ENCODE results near the gene STX1A.

DNA sequence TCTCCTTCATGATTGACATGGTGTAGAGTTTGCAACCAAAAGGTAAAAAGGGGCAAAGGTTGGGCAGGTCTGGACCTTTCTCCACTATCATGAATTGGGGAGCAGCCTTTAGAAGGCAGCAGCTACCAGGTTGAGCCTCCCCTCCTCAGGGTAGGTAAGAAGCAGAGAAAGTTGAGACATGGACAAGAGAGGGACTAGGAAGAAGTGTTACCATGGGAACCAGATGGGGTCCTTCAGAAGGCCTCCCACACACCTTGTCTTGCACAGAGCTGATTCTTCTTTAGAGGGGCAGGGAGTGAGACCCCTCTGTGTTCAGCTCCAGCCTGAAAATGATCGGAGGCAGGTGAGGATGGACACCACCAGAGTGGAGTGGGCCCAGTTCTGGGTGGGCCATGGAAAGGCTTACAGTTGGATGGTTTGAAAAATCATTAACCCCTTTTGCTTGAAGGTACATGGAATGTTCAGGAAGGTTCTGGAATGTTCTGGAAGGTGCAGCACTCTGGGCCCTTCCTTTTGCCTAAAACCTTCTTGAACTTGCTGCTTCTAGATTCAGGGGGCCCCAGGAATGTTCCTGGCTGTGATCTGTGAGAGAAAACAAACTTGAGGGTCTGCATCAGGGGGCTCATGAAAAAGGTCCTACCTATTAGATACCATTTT lies 44.9 kb downstream of the STX1A start:
- TF ChIP-seq POLR2A (IDR thresholded peaks at IDR 0.05; ENCODE audit: low read length) (no peak), GATA1 (IDR thresholded peaks at IDR 0.05; ENCODE audit: low read depth, low read length) (no peak)

Data from erythroblast (primary cell).